D341Med (cell line): ENCODE data around the gene ABCC1.

Source experiments
- DNase-seq: peaks from one replicate; pipeline ENCODE4 v3.0.0; 2012; ENCODE audit warnings: low spot score

ABCC1 gene

DNA sequence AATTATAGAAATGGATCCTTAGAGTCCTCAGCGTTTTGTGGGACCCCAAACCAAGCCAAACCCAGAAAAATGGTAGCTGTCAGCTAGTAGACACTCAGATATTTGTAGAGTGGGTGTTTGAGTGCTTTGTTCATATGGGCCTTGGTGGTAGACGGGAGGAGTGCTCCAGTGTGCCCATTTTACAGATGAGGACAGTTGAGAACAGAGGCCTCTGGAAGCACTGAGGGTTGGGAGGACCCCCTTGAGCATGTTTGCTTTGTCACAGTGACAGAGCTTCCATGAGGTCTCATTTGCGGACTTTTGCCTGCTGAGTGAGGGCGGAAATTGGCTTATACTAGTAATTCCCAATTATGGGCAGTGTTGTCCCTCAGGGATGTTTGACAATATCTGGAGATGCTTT, 162.2 kb downstream of the ABCC1 start:
- no peak for DNase-seq

DNA sequence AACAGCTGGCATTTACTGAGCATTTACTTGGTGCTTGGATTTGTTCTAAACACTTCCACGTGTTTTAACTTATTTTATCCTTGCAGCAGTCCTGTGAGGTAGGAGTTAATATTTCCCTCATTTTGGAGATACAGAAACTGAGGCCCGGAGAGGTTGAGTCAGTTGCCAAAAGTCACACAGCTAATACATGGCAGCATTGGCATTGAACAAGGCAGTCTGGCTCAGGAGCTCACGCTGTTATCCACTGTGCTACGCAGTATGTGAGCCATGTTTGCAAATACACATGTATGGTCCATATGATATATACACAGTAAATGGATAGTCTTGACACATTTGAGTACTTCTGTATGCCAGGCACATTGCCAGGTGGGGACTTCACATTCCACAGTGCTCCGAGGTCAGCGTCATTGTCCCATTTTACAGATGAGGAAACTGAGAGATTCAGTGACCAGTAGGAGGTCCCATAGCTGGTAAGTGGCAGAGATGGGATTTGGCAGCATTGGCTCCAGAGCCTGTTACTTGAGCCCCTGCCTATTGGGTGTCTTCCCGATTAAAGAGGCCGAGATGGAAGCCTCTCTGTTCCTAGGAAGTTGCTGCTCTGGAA, 163.1 kb downstream of the ABCC1 start:
- DNase-seq, result no peak

DNA sequence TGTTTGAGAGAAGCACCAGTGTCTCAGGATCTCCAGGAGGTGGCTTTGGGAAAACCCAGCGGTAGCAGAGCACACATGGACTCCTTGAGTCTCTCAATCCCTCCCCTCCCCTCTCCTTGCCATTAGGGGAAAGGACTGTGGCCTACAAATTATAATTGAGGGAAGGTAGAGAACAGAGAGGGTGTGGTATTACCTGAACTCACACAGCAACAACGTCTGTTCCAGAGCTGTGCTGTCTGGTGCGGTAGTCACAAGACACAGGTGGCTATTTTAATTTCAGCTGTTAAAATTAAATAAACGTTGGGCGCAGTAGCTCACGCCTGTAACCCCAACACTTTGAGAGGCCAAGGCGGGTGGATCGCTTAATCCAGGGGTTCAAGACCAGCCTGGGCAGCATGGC, 163.7 kb downstream of the ABCC1 start:
- DNase-seq, result no peak

GRCh38 chr16:16116841-16117240, 167.4 kb downstream of the ABCC1 start:
- DNase-seq, result no peak

GRCh38 chr16:16118337-16118736, 168.9 kb downstream of the ABCC1 start:
- no peak for DNase-seq

DNA sequence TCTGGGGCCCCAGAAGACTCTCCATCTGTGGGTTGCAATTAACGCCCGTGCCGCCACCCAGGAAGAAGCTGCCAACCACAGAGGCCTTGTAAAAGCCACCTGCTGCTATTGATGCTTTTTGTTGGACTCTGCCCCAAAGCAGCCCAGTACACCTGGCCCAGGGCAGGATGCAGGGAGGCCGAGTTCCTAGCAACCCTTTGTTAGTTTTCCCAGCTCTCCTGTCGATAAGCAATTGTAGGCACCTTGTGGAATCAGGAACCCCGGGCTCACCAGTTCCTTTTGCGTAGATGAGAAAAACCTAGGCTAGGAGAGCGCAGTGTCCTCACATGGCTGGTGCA, 170.6 kb downstream of the ABCC1 start:
- no peak for DNase-seq

GRCh38 chr16:16120382-16121184, 171.2 kb downstream of the ABCC1 start:
- DNase-seq, result peak; percentile 88

GRCh38 chr16:16121185-16121727, 171.8 kb downstream of the ABCC1 start:
- no peak for DNase-seq

- no peak for DNase-seq
Measured at GRCh38 chr16:16122264-16122663, 172.8 kb downstream of the ABCC1 start.

DNA sequence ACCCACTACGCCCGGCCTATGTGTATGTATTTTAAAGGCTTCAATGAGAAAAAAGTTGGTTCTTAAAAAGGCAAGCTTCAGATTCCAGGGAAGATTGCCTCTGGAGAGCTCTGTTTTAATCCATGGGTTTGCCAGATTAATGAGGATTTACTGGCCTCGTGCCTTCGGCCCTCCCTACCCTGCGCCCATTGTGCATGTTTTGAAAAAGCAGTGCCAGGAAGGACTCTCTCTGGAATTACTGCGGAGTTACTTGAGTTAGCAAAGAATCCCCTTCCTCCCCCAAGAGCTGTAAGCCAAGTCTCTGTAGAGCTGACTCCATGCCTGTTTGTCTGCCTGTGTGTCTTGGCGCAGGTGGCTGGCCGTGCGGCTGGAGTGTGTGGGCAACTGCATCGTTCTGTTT, 175.0 kb downstream of the ABCC1 start:
- peak; percentile 58 for DNase-seq

- no peak for DNase-seq
Measured at GRCh38 chr16:16124974-16125373, 175.6 kb downstream of the ABCC1 start.

GRCh38 chr16:16126896-16127295, 177.5 kb downstream of the ABCC1 start:
- DNase-seq, result no peak

GRCh38 chr16:16127469-16128116, 178.2 kb downstream of the ABCC1 start:
- DNase-seq, result peak; percentile 77

GRCh38 chr16:16131204-16131603, 181.8 kb downstream of the ABCC1 start:
- no peak for DNase-seq

DNA sequence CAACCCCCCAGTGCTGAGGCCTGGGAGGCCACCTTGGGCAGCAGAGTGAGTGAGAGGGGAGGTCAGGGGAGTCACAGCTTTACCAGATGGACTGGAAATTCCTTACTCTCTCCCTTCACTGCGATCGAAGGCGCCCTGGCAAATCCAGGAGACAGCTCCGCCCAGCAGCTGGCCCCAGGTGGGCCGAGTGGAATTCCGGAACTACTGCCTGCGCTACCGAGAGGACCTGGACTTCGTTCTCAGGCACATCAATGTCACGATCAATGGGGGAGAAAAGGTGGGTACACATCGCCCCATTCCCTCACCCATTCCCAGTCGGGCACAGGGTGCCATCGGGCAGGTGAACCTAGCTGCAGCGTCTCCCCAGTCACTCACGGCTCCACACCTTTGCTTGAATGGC, 182.2 kb downstream of the ABCC1 start:
- no peak for DNase-seq

- DNase-seq, result no peak
Measured at GRCh38 chr16:16133943-16134604, 184.7 kb downstream of the ABCC1 start.

GRCh38 chr16:16136588-16136987, 187.2 kb downstream of the ABCC1 start:
- no peak for DNase-seq

DNA sequence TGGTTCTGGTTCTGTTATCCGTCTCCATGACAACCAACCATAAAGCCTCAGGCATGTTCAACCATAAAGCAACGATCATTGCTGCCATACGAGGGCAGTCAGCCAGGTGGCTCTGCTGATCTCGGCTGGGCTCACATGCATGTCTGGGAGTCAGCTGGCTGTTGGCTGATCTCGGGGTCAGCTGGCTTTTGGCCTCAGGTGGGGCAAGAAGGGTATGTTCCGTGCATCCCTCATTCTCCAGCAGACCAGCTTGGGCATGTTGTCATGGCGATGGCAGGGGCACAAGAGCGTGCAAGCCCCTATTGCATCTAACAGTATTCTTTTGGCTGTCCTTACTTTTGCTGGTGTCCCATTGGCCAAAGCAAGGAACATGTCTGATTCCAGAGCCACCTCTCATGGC, 187.7 kb downstream of the ABCC1 start:
- no peak for DNase-seq

DNA sequence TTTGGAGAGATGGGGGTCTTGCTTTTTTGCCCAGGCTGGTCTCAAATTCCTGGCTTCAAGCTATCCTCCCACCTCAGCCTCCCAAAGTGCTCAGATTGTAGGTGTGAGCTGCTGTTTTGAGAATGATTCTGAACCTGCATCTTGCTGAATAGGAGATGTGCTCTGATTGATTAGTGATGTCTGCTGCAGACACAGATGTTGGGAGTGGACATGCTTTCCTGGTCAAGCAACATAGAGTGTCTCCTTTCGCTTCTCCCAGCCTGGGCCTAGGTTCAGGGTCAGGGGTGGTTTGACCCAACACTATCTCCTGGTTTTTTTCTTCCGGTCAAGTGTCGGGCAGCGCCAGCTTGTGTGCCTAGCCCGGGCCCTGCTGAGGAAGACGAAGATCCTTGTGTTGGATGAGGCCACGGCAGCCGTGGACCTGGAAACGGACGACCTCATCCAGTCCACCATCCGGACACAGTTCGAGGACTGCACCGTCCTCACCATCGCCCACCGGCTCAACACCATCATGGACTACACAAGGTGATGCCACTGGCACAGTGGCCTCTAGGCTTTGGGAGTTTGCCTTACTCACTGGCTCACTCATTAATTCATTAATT, 188.7 kb downstream of the ABCC1 start:
- no peak for DNase-seq

DNA sequence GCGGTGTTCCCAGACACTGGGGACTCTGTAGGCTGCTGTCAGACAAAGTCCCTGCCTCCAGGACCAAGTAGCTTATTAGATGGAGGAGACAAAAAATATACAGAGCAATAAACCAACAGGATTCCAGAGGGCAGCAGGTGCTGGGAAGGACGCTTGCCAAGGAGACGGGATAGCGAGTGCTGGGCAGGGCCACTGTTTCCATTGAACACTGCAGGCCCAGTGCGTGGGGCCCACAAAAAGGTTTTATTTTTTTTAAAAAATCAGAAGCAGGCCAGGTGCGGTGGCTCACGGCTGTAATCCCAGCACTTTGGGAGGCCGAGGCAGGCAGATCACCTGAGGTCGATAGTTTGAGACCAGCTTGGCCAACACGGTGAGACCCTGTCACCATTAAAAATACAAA, 189.6 kb downstream of the ABCC1 start:
- DNase-seq, result no peak

DNA sequence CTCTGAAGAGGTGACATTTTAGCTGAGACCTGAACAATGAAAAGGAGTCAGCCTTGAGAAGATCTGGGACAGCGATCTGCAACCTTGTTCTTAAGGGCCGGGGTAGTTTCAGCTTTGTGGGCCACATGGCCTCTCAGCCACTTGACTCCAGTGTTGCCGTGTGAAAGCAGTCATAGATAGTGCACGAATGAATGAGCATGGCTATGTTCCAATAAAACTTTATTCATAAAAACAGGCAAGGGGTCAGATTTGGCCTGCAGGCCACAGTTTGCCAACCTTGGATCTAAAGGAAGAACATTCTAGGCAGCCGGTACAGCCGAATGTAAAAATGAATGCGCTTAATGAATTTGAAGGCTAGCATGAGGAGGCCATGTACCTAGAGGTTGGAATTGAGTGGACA, 190.4 kb downstream of the ABCC1 start:
- no peak for DNase-seq

DNA sequence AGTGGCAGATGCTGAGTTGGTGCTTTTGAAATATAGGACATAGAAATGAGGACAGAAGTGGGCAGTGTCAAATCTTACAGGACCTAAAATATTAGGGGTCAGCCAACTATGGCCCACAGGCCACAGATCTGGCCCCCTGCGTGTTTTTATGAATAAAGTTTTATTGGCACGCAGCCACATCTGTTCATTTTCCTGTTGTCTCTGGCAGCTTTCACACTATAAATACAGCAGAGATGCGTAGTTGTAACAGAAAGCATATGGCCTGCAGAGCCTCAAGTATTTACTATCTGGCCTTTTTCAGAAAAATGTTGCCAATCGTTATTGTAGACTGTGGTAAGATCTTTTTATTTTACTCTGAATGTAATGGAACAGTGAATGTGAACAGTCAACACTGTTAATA, 191.1 kb downstream of the ABCC1 start:
- no peak for DNase-seq
